ENCODE data around the gene CTBP1.

The CTBP1 gene

DNA sequence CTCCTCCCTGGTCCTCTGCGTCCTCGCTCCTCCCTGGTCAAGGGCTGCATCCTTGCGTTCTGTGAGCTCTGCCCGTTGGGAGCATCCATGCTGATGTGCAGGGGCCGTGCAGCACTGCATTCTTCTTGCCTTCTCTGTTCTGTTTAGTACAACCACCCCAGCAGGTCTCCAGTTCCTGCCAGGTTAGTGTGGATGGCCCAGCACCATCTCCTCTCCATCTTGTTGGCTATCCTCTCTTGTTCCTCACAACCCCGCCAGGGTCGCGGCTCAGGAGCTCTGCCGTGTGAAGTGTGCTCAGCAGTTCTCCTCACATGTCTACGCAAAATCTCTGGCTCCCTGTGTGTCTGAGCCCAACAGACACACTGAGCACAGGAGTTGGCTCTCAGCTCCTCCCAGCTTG lies 30.3 kb upstream of the CTBP1 start:
- no peak overlapping the region for H3K4me3 ChIP-seq (ENCODE audit: low read length)
- TF ChIP-seq, protein P1, sequence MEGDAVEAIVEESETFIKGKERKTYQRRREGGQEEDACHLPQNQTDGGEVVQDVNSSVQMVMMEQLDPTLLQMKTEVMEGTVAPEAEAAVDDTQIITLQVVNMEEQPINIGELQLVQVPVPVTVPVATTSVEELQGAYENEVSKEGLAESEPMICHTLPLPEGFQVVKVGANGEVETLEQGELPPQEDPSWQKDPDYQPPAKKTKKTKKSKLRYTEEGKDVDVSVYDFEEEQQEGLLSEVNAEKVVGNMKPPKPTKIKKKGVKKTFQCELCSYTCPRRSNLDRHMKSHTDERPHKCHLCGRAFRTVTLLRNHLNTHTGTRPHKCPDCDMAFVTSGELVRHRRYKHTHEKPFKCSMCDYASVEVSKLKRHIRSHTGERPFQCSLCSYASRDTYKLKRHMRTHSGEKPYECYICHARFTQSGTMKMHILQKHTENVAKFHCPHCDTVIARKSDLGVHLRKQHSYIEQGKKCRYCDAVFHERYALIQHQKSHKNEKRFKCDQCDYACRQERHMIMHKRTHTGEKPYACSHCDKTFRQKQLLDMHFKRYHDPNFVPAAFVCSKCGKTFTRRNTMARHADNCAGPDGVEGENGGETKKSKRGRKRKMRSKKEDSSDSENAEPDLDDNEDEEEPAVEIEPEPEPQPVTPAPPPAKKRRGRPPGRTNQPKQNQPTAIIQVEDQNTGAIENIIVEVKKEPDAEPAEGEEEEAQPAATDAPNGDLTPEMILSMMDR (conservative IDR thresholded peaks at IDR 0.05; ENCODE audit: low read depth, low read length): no peak
- DNase-seq (ENCODE audit: low read depth): no peak

DNA sequence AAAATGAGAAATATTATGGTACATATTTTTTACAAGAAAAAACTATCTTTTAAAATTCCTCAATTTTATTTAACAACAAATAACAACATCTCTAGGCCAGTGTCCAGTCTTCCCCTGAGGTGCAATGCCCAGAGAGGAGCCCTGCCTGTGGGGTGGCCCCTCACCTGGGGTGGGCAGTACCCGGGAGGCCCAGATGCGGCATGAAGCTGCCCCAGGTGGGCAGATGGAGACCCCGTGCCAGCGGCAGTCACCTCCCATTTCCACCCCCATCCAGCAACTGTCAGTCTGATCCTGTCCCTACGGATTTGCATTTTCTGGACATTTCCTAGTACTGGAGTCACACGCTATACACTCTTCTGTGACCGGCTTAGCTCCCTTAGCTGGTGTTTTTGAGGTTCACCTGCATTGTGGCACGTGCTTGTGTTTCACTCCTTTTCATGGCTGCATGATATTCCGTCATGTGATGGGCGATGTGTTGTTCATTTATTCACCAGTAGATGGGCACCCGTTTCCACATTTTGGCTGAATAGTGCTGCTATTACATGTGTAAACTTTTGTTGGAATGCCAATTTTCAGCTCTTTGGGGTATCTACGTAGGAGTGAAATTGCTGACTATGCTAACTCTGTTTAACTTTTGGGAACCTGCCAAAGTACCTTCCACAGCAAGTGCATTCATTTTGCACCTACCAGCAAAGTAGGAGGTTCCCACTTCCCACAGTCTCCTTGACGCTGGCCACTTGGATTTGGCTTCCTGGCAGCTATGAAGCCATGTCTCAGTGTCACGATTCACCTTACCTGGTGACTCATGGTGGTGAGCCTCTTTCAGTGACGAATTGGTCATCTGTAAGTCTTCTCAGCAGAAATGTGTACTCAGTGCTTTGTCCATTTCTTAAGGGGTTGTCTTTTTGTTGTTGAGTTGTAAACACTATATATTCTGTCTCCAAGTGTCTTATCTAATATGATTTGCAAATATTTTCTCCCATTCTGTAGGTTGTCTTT lies 29.0 kb upstream of the CTBP1 start:
- no peak for DNase-seq (ENCODE audit: low read depth)
- TF ChIP-seq, protein P1 (conservative IDR thresholded peaks at IDR 0.05; ENCODE audit: low read depth, low read length): peak; percentile 2
- H3K4me3 ChIP-seq (ENCODE audit: low read length): no peak overlapping the region

GRCh38 chr4:1276984-1277383 lies 28.1 kb upstream of the CTBP1 start:
- no peak for DNase-seq (ENCODE audit: low read depth)
- no peak overlapping the region for H3K4me3 ChIP-seq (ENCODE audit: low read length)
- TF ChIP-seq, protein P1 (conservative IDR thresholded peaks at IDR 0.05; ENCODE audit: low read depth, low read length): no peak

GRCh38 chr4:1274871-1275270 lies 25.9 kb upstream of the CTBP1 start:
- DNase-seq (ENCODE audit: low read depth): no peak
- TF ChIP-seq, protein P1 (conservative IDR thresholded peaks at IDR 0.05; ENCODE audit: low read depth, low read length): no peak
- H3K4me3 ChIP-seq (ENCODE audit: low read length): no peak overlapping the region

- TF ChIP-seq, protein P1 (conservative IDR thresholded peaks at IDR 0.05; ENCODE audit: low read depth, low read length): no peak
- DNase-seq (ENCODE audit: low read depth): no peak
- H3K4me3 ChIP-seq (ENCODE audit: low read length): no peak overlapping the region
These were observed 22.8 kb upstream of the CTBP1 start for GRCh38 chr4:1271686-1272085.

- DNase-seq (ENCODE audit: low read depth): no peak
- TF ChIP-seq, protein P1 (conservative IDR thresholded peaks at IDR 0.05; ENCODE audit: low read depth, low read length): no peak
These were observed 20.3 kb upstream of the CTBP1 start for GRCh38 chr4:1269209-1269608.

More at GRCh38 chr4:1269209-1269608, 20.3 kb upstream of the CTBP1 start:
- H3K4me3 ChIP-seq (ENCODE audit: low read length): no peak overlapping the region

Measured in retinal pigment epithelial cell (primary cell).